HFFc6 (cell line): Measurements from ENCODE around the gene DIPK1C. TPM values are rescaled to one million over a fixed set of nuclear protein-coding genes. Genes with fewer than 3 reads are reported as not detected.

Source experiments
- DNase-seq: peaks from one replicate; pipeline ENCODE4 v3.0.0-alpha.2; 2018
- H3K27ac Mint-ChIP-seq: 2 replicates; pipeline ENCODE4 v1.8.0; 2020; ENCODE audit warnings: mild to moderate bottlenecking, mixed read lengths
- H3K27me3 Mint-ChIP-seq: 2 replicates; pipeline ENCODE4 v1.8.0; 2021; ENCODE audit warnings: mild to moderate bottlenecking, moderate library complexity, mixed read lengths; ENCODE audit not compliant: insufficient read depth
- H3K36me3 Mint-ChIP-seq: 2 replicates; pipeline ENCODE4 v1.8.0; 2021; ENCODE audit warnings: low read depth, mixed read lengths
- H3K4me1 Mint-ChIP-seq: 2 replicates; pipeline ENCODE4 v1.8.0; 2020; ENCODE audit warnings: low read depth, mixed read lengths
- H3K4me3 Mint-ChIP-seq: 2 replicates; pipeline ENCODE4 v1.8.0; 2020; ENCODE audit warnings: mild to moderate bottlenecking, moderate library complexity, mixed read lengths
- H3K9me3 Mint-ChIP-seq: 2 replicates; pipeline ENCODE4 v1.8.0; 2020; ENCODE audit warnings: mild to moderate bottlenecking, mixed read lengths
- CTCF ChIP-seq: fragments of 200-600 bp; sonication (generic); IDR thresholded peaks from 2 replicates; pipeline ENCODE4 v1.5.0; 2021; ENCODE audit warnings: antibody characterized with exemption, mild to moderate bottlenecking
- total RNA-seq, 6 experiments: library from RNA; stranded (reverse); fragmentation: NEBNext Ultra II Directional; extraction: Animal tissue kit (Norgen Biotek cat#: 25700); gene quantifications; 2 replicates in 1 of 6; 3 replicates in 5 of 6; pipeline ENCODE4 v1.2.3, GENCODE V29; 2021

The DIPK1C gene
- total RNA-seq, 6 experiments from 2014 or later, result not detected

- Mint-ChIP-seq H3K4me1 (peaks cover 28% of the 10 kb centered on the region), H3K27ac (peak overlapping the region; percentile 91), H3K36me3 (peaks cover 15% of the 10 kb centered on the region; the same call in 1 of the 2 replicates), H3K27me3 (peaks cover 13% of the 10 kb centered on the region), H3K9me3 (peaks cover 5% of the 10 kb centered on the region; the same call in 1 of the 2 replicates), H3K4me3 (peak overlapping the region; percentile 95)
- DNase-seq, result peak; percentile 41
- peak; percentile 53 for TF ChIP-seq CTCF
Observed at GRCh38 chr18:74496508-74497323, 39.6 kb upstream of the DIPK1C start.

GRCh38 chr18:74495581-74496507 lies 38.7 kb upstream of the DIPK1C start, which contains the start of gene CNDP2:
Gene CNDP2, plus strand, starts transcription at chr18:74496363. Its CDS starts 3,611 bp downstream, at chr18:74499974.
- Mint-ChIP-seq H3K27ac (peak within 1 kb of the TSS; percentile 91), H3K36me3 (peaks cover 10% of the 10 kb centered on the region; the same call in 1 of the 2 replicates), H3K9me3 (peaks cover 5% of the 10 kb centered on the region; the same call in 1 of the 2 replicates), H3K4me3 (peak within 1 kb of the TSS; percentile 95), H3K27me3 (peaks cover 14% of the 10 kb centered on the region), H3K4me1 (peaks cover 28% of the 10 kb centered on the region)
- peak; percentile 99 for DNase-seq
- no peak for TF ChIP-seq CTCF

GRCh38 chr18:74494514-74494913 lies 37.4 kb upstream of the DIPK1C start:
- DNase-seq, result no peak
- Mint-ChIP-seq H3K4me1 (peaks cover 25% of the 10 kb centered on the region), H3K27me3 (peaks cover 16% of the 10 kb centered on the region)

GRCh38 chr18:74493689-74494088 lies 36.6 kb upstream of the DIPK1C start:
- H3K4me1 Mint-ChIP-seq, result peaks cover 21% of the 10 kb centered on the region
- H3K27me3 Mint-ChIP-seq, result peaks cover 23% of the 10 kb centered on the region
- peaks cover 5% of the 10 kb centered on the region; the same call in 1 of the 2 replicates for H3K9me3 Mint-ChIP-seq
- TF ChIP-seq CTCF, result peak; percentile 69
- no peak overlapping the region for H3K4me3 Mint-ChIP-seq
- H3K36me3 Mint-ChIP-seq, result no peaks in the 10 kb centered on the region
- peak; percentile 47 for DNase-seq
- no peak overlapping the region for H3K27ac Mint-ChIP-seq

More at GRCh38 chr18:74494514-74494913, 37.4 kb upstream of the DIPK1C start:
- H3K9me3 Mint-ChIP-seq, result peaks cover 5% of the 10 kb centered on the region; the same call in 1 of the 2 replicates
- TF ChIP-seq CTCF, result no peak
- H3K36me3 Mint-ChIP-seq, result no peaks in the 10 kb centered on the region; the same call in 1 of the 2 replicates
- H3K4me3 Mint-ChIP-seq, result peak overlapping the region; percentile 95
- H3K27ac Mint-ChIP-seq, result no peak overlapping the region

- DNase-seq, result no peak
- Mint-ChIP-seq H3K27me3 (peaks cover 33% of the 10 kb centered on the region), H3K27ac (no peak overlapping the region), H3K4me1 (peaks cover 12% of the 10 kb centered on the region), H3K9me3 (peaks cover 5% of the 10 kb centered on the region; the same call in 1 of the 2 replicates), H3K4me3 (no peak overlapping the region), H3K36me3 (no peaks in the 10 kb centered on the region)
- TF ChIP-seq CTCF, result no peak
Observed at GRCh38 chr18:74492259-74492658, 35.2 kb upstream of the DIPK1C start.
